NCI-H2196 (cell line): Measurements from ENCODE around the gene OR52H1.
"Not testable (repeated sequence)": the region's sequence is repeated elsewhere in the genome, so short reads cannot be mapped to it uniquely, and the experiment has no call there.

Source experiments
- DNase-seq: peaks from one replicate; lab custom pipeline; 2025; ENCODE audit not compliant: unreplicated experiment; lab: John Stamatoyannopoulos, UW

OR52H1 gene

DNA sequence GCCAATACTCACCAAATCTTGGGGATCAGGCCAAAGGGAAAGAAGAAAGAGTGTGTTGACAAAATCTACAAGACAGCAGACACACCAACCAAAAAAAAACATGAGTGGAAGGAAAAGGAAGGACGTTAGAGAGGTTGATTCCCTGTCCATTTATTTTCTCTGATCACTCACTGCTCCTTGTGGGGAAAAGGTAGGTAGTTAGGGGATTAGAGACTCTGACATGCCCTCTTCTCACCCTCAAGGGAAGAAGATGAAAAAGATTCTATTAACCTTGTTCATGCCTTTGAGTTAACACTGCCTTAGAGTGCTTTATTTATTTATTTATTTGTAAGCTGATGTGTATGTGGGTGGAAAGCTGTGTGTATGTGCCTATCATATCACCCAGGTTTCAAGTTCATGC, at the start of gene OR52H1:
OR52H1 (minus strand) TSS at position 101 of the 400 bp plus-strand sequence. CDS start 3,035 bp downstream, outside the sequence.
- no peak for DNase-seq

DNA sequence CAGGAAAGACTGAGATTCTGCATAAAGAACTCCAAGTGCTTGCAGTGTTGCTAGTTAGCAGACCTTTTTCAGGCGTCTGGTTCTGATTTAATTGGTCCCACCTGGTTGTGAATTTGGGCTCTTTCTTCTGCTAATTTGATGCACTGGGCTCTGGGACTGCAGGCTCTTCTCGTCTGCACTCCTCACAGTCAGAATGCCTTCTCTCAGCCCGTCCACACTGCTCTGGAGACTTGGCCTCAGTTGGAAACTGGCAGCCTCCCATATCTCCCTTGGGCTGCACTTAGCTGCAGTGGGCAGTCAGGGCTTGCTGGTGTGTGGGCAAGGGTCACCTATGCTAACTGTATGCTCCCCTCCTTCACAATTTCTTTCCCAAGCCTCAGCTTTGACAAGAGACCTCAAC, 49.6 kb upstream of the OR52H1 start:
- DNase-seq: no peak

- no peak for DNase-seq
Observed at GRCh38 chr11:5596607-5597201, 48.4 kb upstream of the OR52H1 start, which contains the start of gene TRIM6. Gene TRIM6 (plus strand): TSS chr11:5596637. CDS start chr11:5596898, 261 bp downstream.

DNA sequence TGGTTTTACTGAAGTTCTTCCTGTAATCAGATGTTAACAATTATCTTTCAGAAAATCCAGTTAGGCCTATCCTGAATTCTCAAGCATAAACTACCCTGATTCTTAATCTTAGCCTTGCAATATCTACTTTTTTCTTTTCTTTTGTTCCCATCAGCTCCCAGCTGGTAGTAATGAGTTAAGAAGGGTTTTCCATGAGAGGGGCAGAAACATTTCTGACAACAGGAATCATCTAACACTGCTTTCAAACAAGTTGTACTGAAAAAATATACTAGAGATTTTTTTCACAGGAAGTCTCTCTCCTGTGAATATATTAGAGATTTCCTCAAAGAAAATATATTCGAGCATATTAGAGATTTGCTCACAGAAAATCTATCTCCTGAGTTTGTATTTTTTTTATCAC, 44.8 kb upstream of the OR52H1 start:
- DNase-seq: no peak

- no peak for DNase-seq
Observed at GRCh38 chr11:5592615-5593014, 44.3 kb upstream of the OR52H1 start.

DNA sequence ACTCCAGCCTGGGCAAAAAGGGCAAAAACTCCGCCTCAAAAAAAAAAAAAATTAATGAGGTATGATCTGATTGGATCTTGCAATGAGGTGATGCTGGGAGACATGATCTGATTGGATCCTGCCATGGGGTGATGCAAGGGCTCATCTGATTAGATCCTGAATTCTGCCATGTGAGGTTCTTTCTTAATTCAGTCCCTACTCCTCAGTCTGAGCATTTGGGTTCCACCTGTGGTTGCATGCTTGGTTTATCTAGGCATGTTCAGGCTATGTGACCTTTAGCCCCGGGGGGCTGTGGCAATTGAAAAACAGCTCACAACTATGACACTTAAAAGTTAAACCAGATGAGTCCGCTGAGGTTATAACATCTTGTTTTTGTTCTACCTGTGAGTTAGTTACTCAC, 43.3 kb upstream of the OR52H1 start:
- no peak for DNase-seq

DNA sequence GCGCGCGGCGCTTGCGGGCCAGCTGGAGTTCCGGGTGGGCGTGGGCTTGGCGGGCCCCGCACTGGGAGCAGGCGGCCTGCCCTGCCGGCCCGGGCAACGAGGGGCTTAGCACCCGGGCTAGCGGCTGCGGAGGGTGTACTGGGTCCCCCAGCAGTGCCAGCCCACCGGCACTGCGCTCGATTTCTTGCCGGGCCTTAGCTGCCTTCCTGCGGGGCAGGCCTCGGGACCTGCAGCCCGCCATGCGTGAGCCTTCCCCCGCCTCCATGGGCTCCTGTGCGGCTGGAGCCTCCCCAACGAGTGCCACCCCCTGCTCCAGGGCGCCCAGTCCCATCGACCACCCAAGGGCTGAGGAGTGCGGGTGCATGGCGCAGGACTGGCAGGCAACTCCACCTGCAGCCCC, 41.6 kb upstream of the OR52H1 start:
- not testable (repeated sequence) for DNase-seq

- not testable (repeated sequence) for DNase-seq
Observed at GRCh38 chr11:5584458-5584857, 36.1 kb upstream of the OR52H1 start.

DNA sequence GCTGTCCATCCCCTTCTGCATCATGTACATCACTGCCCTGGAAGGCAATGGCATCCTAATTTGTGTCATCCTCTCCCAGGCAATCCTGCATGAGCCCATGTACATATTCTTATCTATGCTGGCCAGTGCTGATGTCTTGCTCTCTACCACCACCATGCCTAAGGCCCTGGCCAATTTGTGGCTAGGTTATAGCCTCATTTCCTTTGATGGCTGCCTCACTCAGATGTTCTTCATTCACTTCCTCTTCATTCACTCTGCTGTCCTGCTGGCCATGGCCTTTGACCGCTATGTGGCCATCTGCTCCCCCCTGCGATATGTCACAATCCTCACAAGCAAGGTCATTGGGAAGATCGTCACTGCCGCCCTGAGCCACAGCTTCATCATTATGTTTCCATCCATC, 32.7 kb upstream of the OR52H1 start:
- DNase-seq: no peak

GRCh38 chr11:5580577-5580976, 32.2 kb upstream of the OR52H1 start, which contains the start of gene OR52B6:
Gene OR52B6 (plus strand): TSS chr11:5580877. CDS start chr11:5580877, 0 bp downstream.
- DNase-seq: no peak

GRCh38 chr11:5577101-5577500, 28.8 kb upstream of the OR52H1 start:
- no peak for DNase-seq

DNA sequence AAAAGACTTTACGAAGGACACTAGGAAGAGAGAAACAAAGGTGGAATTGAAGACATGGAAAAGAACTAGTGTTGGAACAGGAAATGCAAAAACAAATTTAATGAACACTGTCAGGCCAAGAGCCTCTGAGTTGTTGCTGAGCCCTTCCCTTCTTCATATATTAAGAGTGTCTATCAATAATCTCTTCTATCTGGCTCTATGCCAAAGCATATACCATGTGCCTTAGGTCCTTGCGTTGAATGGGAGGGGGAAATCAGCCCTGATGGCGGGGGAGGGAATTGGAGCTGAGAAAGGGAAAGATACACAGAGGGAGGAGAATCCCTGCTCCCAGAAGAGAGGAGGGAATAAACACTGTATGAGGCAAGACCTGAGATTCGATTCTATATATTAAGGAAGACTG, 26.8 kb upstream of the OR52H1 start:
- no peak for DNase-seq

DNA sequence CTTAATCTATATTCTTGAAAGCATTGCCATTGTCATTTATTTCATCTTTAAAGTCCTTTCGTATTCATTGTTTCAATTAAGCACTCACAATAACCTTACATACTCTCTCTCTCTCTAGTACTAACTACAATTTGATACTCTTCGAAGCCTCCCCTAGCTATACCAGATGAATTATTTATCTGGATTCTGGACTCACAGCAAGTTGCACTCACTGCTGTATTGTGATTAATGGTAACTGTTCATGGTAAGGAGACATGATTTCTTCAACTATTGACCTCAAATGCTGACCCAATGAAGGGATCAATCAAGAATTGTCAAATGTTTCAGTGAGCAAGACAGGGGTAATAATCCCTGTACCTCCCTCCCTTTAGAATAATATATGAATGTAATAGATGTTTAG, 26.3 kb upstream of the OR52H1 start:
- no peak for DNase-seq

DNA sequence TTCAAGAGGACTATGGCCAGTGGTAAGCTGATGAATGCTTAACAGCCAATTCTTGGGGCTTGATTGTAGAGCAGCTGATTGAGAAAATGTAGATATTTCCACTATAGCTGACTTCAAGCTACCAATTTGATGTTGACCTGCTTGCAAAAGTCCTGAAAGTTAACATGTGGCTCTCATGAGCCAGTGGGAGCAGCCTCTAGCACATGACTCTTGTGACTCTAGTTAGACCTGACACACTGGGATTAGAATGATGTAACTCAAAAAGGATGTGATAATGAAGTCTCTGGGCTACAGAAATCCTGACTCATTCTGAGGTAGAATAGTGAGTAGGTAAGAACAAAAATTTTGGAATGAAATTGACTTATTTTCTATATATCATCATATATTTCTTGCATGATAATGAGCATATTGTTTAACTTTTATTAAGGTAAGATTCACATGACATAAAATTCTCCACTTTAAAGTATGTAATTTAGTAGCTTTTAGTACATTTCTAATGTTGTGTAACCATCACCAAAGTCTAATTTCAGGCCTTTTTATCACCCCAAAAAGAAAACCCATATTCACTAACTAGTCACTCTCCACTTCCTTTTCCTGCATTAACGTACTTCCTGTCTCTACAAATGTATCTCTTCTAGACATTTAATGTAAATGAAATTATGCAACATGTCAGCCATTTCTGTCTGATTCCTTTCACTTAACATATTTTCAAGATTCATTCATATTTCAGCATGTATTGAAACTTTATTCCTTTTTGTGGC, 16.1 kb upstream of the OR52H1 start:
- DNase-seq: no peak

DNA sequence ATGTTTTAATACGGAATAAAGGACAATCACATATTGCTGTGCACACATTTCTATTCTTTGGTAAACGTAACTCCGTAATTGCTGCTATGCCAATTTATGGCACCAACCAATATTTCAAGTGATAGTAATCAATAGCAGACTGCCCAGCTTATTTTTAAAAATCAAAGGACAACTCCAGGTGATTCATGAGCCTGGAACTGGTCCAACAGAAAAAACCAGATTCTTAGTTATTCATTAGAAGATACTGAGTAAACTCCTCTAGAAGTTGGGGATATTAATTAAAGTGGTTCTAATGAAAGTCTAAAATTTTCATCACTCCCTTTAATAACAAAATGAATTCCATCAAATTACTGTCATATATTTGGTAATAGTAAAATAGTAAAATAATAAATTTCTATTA, 9.4 kb upstream of the OR52H1 start:
- no peak for DNase-seq

DNA sequence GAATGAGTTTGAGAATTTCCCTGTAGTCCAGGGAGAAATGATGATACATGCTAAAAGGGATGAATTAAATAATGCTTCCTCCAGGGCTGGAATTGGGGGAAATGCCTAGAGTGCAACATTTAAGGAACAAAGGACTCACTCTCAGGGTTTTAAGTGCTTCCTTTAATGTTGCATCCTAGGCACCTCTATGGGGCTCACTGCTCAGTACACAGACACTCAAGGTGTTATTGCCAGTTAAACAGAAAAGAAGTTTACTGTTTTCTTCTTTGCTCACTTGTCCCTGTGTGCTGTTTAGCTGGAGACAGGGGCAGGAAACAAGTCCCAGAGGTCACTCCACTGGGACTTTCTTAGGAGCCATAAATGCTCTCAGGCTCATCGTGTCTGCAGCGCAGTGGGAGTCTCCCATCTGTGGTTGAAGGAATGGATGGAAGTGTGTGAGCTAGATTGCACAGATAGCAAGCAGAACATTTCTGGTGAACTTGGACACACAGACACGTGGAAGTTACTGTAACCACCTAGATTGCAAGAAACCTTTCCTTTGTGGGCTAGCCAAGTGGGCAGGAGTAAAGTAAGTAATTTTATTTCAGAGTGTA, 8.4 kb upstream of the OR52H1 start:
- DNase-seq: no peak

- no peak for DNase-seq
Observed at GRCh38 chr11:5553343-5553742, 5.0 kb upstream of the OR52H1 start.

- no peak for DNase-seq
Observed at GRCh38 chr11:5550440-5551095, 2.2 kb upstream of the OR52H1 start.

GRCh38 chr11:5547982-5548381, 358 bp downstream of the OR52H1 start:
- DNase-seq: no peak

DNA sequence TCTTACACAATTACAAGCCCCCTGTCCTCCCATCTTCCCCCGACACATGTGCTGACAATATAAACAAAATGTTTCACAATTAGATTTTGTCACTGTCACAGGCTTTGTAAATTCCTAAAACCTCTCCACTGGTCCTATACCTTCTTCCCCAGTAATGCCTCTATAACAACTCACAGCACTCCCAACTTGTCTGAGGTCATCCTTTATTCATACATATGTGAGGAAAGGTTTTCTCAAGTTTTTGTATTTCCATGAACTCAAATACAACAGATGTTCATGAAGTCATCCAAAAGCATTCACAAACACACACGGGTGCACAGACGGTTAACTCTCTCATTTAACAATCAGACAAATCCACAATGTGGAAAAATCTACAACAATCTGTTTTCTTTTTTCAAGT, 1.9 kb downstream of the OR52H1 start:
- no peak for DNase-seq

GRCh38 chr11:5541427-5541826, 6.9 kb downstream of the OR52H1 start:
- no peak for DNase-seq

DNA sequence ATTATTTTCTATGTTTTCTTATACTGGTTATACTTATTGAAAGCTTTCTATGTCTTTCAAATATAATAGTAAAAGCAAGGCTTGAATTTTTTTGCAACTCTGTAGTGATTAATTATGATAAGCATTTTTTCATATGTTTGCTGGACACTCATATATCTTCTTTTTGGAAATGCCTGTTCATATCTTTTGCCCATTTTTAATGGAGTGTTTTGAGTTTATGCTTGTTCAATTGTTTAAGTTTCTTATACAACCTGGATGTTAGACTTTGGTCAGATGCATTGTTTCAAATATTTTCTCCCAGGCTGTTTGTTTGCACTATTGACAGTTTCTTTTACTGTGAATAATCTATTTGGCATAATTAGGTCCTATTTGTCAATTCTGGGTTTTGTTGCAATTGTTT, 11.9 kb downstream of the OR52H1 start:
- DNase-seq: no peak
